H1 (cell line): Measurements from ENCODE around the gene OPHN1. TPM values are rescaled to one million over a fixed set of nuclear protein-coding genes. Genes with fewer than 3 reads are reported as not detected.

Source experiments
- CTCF ChIA-PET: fragments of 300-600 bp; sonication (Branson Sonifier 250); formaldehyde crosslinking; loops from one replicate; lab custom pipeline; 2021; ENCODE audit not compliant: partially characterized antibody; lab: Charles Lee
- POLR2A ChIA-PET: fragments of 300-600 bp; sonication (Branson Sonifier 250); formaldehyde crosslinking; loops from one replicate; lab custom pipeline; 2021; ENCODE audit warnings: inconsistent platforms; ENCODE audit not compliant: partially characterized antibody; lab: Charles Lee
- DNase-seq, 2 experiments: peaks; one replicate each; pipeline versions ENCODE4 v3.0.0 to v3.0.0-alpha.2; 2010 to 2022; ENCODE audit warnings: low spot score in 2 of 2, low read depth in 1 of 2, mixed read lengths in 1 of 2
- FAIRE-seq: peaks from 2 replicates; lab custom pipeline; 2011; peaks lifted over from hg19 to GRCh38; lab: Jason Lieb, UNC
- H2AFZ ChIP-seq: 2 replicates; pipeline ENCODE4 v1.8.1; 2012; ENCODE audit warnings: low read length, inconsistent platforms
- H2AK5ac ChIP-seq: 2 replicates; pipeline ENCODE4 v1.6.1; 2013; ENCODE audit warnings: low read depth, low read length
- H2BK120ac ChIP-seq: replicated peaks from 2 replicates; pipeline ENCODE3; 2013; ENCODE audit warnings: low read depth, low read length, inconsistent platforms
- H2BK12ac ChIP-seq: 2 replicates; pipeline ENCODE4 v1.6.1; 2013; ENCODE audit warnings: low read depth, low read length
- H2BK15ac ChIP-seq: 2 replicates; pipeline ENCODE4 v1.6.1; 2013; ENCODE audit warnings: low read length
- H2BK20ac ChIP-seq: 2 replicates; pipeline ENCODE4 v1.6.1; 2013; ENCODE audit warnings: low read length
- H2BK5ac ChIP-seq: 2 replicates; pipeline ENCODE4 v1.6.1; 2013; ENCODE audit warnings: low read depth, low read length
- H3K14ac ChIP-seq: 2 replicates; pipeline ENCODE4 v1.6.1; 2013; ENCODE audit warnings: inconsistent platforms; ENCODE audit not compliant: insufficient read length
- H3K18ac ChIP-seq: 2 replicates; pipeline ENCODE4 v1.6.1; 2013; ENCODE audit warnings: low read length; ENCODE audit errors: extremely low read depth
- H3K23ac ChIP-seq: 2 replicates; pipeline ENCODE4 v1.6.1; 2013; ENCODE audit warnings: inconsistent platforms; ENCODE audit not compliant: insufficient read length
- H3K23me2 ChIP-seq: 2 replicates; pipeline ENCODE4 v1.6.1; 2013; ENCODE audit warnings: low read depth, low read length
- H3K27ac ChIP-seq: 2 replicates; pipeline ENCODE4 v1.6.1; 2011; ENCODE audit warnings: low read depth, low read length, inconsistent platforms
- H3K27me3 ChIP-seq, 4 experiments: replicated peaks in 1 of 4; 1 replicate in 1 of 4; 2 replicates in 3 of 4; pipeline versions ENCODE4 v1.6.1 to v1.8.1; 2011 to 2013; ENCODE audit warnings: low read length in 3 of 4, mild to moderate bottlenecking in 3 of 4, inconsistent platforms in 2 of 4, mixed read lengths in 2 of 4, moderate library complexity in 1 of 4; ENCODE audit not compliant: control insufficient read depth in 3 of 4, insufficient read depth in 3 of 4; ENCODE audit errors: extremely low read depth in 1 of 4
- H3K36me3 ChIP-seq, 4 experiments: 2 replicates each; pipeline versions ENCODE4 v1.6.1 to v1.8.1; 2011 to 2013; ENCODE audit warnings: mild to moderate bottlenecking in 4 of 4, low read length in 3 of 4, moderate library complexity in 2 of 4, control low read depth in 1 of 4, inconsistent platforms in 1 of 4; ENCODE audit not compliant: insufficient read depth in 4 of 4, control insufficient read depth in 2 of 4
- H3K4ac ChIP-seq: replicated peaks from 2 replicates; pipeline ENCODE3; 2013; ENCODE audit warnings: low read length, low read depth, mixed read lengths, inconsistent platforms; ENCODE audit not compliant: insufficient read length
- H3K4me1 ChIP-seq, 4 experiments: replicated peaks in 1 of 4; 1 replicate in 1 of 4; 2 replicates in 3 of 4; pipeline versions ENCODE4 v1.6.1 to v1.8.1; 2011 to 2013; ENCODE audit warnings: low read length in 3 of 4, inconsistent platforms in 2 of 4, mixed read lengths in 1 of 4; ENCODE audit not compliant: insufficient read depth in 4 of 4, control insufficient read depth in 3 of 4
- H3K4me2 ChIP-seq, 2 experiments: 2 replicates each; pipeline versions ENCODE4 v1.6.1 to v1.8.1; 2011 to 2013; ENCODE audit warnings: low read depth in 2 of 2, low read length in 2 of 2, control low read depth in 1 of 2, inconsistent platforms in 1 of 2, mild to moderate bottlenecking in 1 of 2; ENCODE audit not compliant: insufficient read depth in 1 of 2
- H3K4me3 ChIP-seq, 4 experiments: fragments of 200-600, 300-600 bp in 1 of 4; sonication (generic), shearing (Covaris generic), sonication (Bioruptor Twin) in 1 of 4; 2 replicates each; pipeline versions ENCODE4 v1.5.1 to v1.8.1; 2011 to 2016; ENCODE audit warnings: low read length in 4 of 4, low read depth in 3 of 4, control low read depth in 2 of 4, inconsistent platforms in 2 of 4, mild to moderate bottlenecking in 2 of 4, mixed read lengths in 1 of 4, moderate library complexity in 1 of 4; ENCODE audit not compliant: insufficient read depth in 2 of 4; ENCODE audit errors: extremely low read depth in 1 of 4
- H3K56ac ChIP-seq: replicated peaks from 2 replicates; pipeline ENCODE3; 2013; ENCODE audit warnings: low read depth, mild to moderate bottlenecking, mixed read lengths, low read length, inconsistent platforms; ENCODE audit not compliant: insufficient read length
- H3K79me1 ChIP-seq: 2 replicates; pipeline ENCODE4 v1.6.1; 2013; ENCODE audit warnings: low read depth, low read length, control low read depth
- H3K79me2 ChIP-seq, 2 experiments: 2 replicates each; pipeline versions ENCODE4 v1.6.1 to v1.8.1; 2012 to 2013; ENCODE audit warnings: low read length in 2 of 2, mild to moderate bottlenecking in 2 of 2, inconsistent platforms in 1 of 2; ENCODE audit not compliant: insufficient read depth in 2 of 2, control insufficient read depth in 1 of 2
- H3K9ac ChIP-seq, 4 experiments: replicated peaks in 1 of 4; 1 replicate in 1 of 4; 2 replicates in 3 of 4; pipeline versions ENCODE4 v1.6.1 to v1.8.1; 2011 to 2013; ENCODE audit warnings: low read depth in 3 of 4, low read length in 3 of 4, control low read depth in 2 of 4, mild to moderate bottlenecking in 2 of 4, moderate library complexity in 2 of 4, inconsistent platforms in 1 of 4; ENCODE audit errors: extremely low read depth in 1 of 4
- H3K9me3 ChIP-seq, 2 experiments: 2 replicates each; pipeline versions ENCODE4 v1.6.1 to v1.8.1; 2012 to 2013; ENCODE audit warnings: mild to moderate bottlenecking in 2 of 2, moderate library complexity in 2 of 2, control low read depth in 1 of 2, inconsistent platforms in 1 of 2, low read depth in 1 of 2, low read length in 1 of 2, mixed read lengths in 1 of 2; ENCODE audit not compliant: insufficient read depth in 2 of 2
- H4K20me1 ChIP-seq, 2 experiments: replicated peaks in 1 of 2; 2 replicates each; pipeline versions ENCODE3 to v1.8.1; 2011 to 2013; ENCODE audit warnings: inconsistent platforms in 2 of 2, low read length in 2 of 2, mild to moderate bottlenecking in 1 of 2; ENCODE audit not compliant: insufficient read depth in 2 of 2, control insufficient read depth in 1 of 2
- H4K5ac ChIP-seq: 2 replicates; pipeline ENCODE4 v1.6.1; 2013; ENCODE audit warnings: low read length, low read depth, mixed read lengths, inconsistent platforms; ENCODE audit not compliant: insufficient read length
- H4K8ac ChIP-seq: 2 replicates; pipeline ENCODE4 v1.8.0; 2013; ENCODE audit warnings: mild to moderate bottlenecking, moderate library complexity, low read length, inconsistent platforms; ENCODE audit not compliant: insufficient read depth; ENCODE audit errors: extremely low read depth
- H4K91ac ChIP-seq: replicated peaks from 2 replicates; pipeline ENCODE3; 2013; ENCODE audit warnings: low read length, mixed read lengths, inconsistent platforms; ENCODE audit not compliant: insufficient read length
- FOSL1 ChIP-seq: IDR thresholded peaks from 2 replicates; pipeline ENCODE4 v1.6.1; 2011; ENCODE audit warnings: mild to moderate bottlenecking, low read depth, low read length, moderate library complexity; ENCODE audit not compliant: insufficient read depth
- HDAC6 ChIP-seq: IDR thresholded peaks from one replicate; pipeline ENCODE4 v1.7.1; 2012; ENCODE audit warnings: low read depth, mild to moderate bottlenecking, inconsistent platforms, low read length, moderate library complexity
- SUZ12 ChIP-seq: fragments of 200-600 bp; sonication (generic); IDR thresholded peaks from 2 replicates; pipeline ENCODE4 v1.6.1; 2012; ENCODE audit warnings: mild to moderate bottlenecking, inconsistent platforms, low read length, moderate library complexity, mixed read lengths
- TAF1 ChIP-seq: IDR thresholded peaks from 2 replicates; pipeline ENCODE4 v1.6.1; 2011; ENCODE audit warnings: mild to moderate bottlenecking, low read depth, low read length
- WGBS, 2 experiments: shearing (Covaris generic) in 1 of 2; methylation state at CpG; one replicate each; pipeline versions ENCODE4 v1.1.6 to v1.1.7; 2013 to 2015; ENCODE audit warnings: low lambda C conversion rate in 2 of 2, mixed read lengths in 2 of 2, inconsistent platforms in 1 of 2, low coverage in 1 of 2, missing lambda C conversion rate in 1 of 2; ENCODE audit not compliant: insufficient replicate concordance in 2 of 2, insufficient coverage in 1 of 2, insufficient read length in 1 of 2; ENCODE audit errors: extremely low coverage in 1 of 2, missing lambda C conversion rate in 1 of 2; 5-methylcytosine and 5-hydroxymethylcytosine counted together
- polyA plus RNA-seq, 7 experiments: library from polyadenylated mRNA; depleted of rRNA in 3 of 7; stranded (reverse) in 5 of 7; unstranded in 2 of 7; fragments of >200 nt in 5 of 7; fragments of 200-250 nt in 2 of 7; gene quantifications; 1 replicate in 5 of 7; 2 replicates in 1 of 7; 4 replicates in 1 of 7; pipeline versions ENCODE4 v1.2.1 to v1.2.3, GENCODE V29; 2011 to 2013; ENCODE audit warnings: missing spikeins in 2 of 7, mixed read lengths in 2 of 7
- total RNA-seq: library from RNA; stranded (reverse); fragmentation: NEBNext Ultra II Directional; extraction: Animal tissue kit (Norgen Biotek cat#: 25700); gene quantifications from 2 replicates; pipeline ENCODE4 v1.2.1, GENCODE V29; 2021

The OPHN1 gene
- total and polyA plus RNA-seq, 2 of the 8 experiments (the other 6 are each of a cell fraction or from before 2014, with no cell fraction given), result 1.2 to 3.5 TPM

DNA sequence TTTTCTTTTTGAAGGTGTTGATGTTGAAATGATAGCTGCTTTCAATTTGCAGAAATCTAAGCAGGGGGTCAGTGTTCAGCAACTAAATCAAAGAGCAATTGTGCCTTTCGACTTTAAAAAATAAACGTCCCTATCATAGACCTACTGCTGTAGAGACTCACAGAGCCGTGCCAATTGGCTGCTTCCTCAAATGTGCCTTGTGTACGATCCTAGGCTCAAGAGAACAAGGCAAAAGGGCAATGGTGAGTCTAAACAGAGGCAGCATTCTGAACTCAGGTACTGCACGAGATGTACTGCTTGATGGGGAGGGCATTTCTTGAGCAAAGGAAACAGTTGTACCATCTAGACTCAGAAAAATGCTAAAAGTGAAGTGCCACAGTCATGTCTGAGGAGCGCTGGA is 29.8 kb downstream of the OPHN1 start:
- H3K4me3 ChIP-seq, result no peak overlapping the region
- H3K9me3 ChIP-seq, result no peaks in the 10 kb centered on the region
- CTCF ChIA-PET, result interaction anchor here (0.6 kb wide), 1 partner anchor 146 kb away, joined by 3 read pairs; no protein-coding TSS in a partner anchor
- H4K91ac ChIP-seq, result no peak overlapping the region
- no peaks in the 10 kb centered on the region for H3K36me3 ChIP-seq
- H3K4me1 ChIP-seq, result no peaks in the 10 kb centered on the region
- no peak overlapping the region for H2AK5ac ChIP-seq
- no peak overlapping the region for H3K4ac ChIP-seq
- H2AFZ ChIP-seq, result no peak overlapping the region
- 84% methylated on average over 4 of the region's 6 CpGs; no CpG with 5 or more reads in 1 of the 2 experiments for WGBS, 2 experiments
- no peaks in the 10 kb centered on the region for H3K79me1 ChIP-seq
- no peak overlapping the region for H3K9ac ChIP-seq
- H4K5ac ChIP-seq, result no peak overlapping the region
- no peak overlapping the region for H4K8ac ChIP-seq
- H3K27me3 ChIP-seq, result no peaks in the 10 kb centered on the region
- H3K18ac ChIP-seq, result no peak overlapping the region
- H2BK120ac ChIP-seq, result no peak overlapping the region
- no peak overlapping the region for H2BK5ac ChIP-seq
- no peak overlapping the region for H3K14ac ChIP-seq
- POLR2A ChIA-PET, result interaction anchor here (0.5 to 0.6 kb wide), 2 partner anchors 14 to 56 kb away, joined by 3 read pairs; no protein-coding TSS in a partner anchor
- no peak overlapping the region for H2BK12ac ChIP-seq
- H4K20me1 ChIP-seq, result no peaks in the 10 kb centered on the region
- H3K27ac ChIP-seq, result no peak overlapping the region
- H3K79me2 ChIP-seq, result no peaks in the 10 kb centered on the region
- DNase-seq (no peak), FAIRE-seq (no peak)
- no peaks in the 10 kb centered on the region for H3K23me2 ChIP-seq
- no peak overlapping the region for H2BK15ac ChIP-seq
- no peak overlapping the region for H2BK20ac ChIP-seq
- H3K4me2 ChIP-seq, result no peak overlapping the region
- TF ChIP-seq TAF1 (no peak), SUZ12 (no peak), FOSL1 (no peak), HDAC6 (no peak)
- no peak overlapping the region for H3K56ac ChIP-seq
- no peak overlapping the region for H3K23ac ChIP-seq
